GM12865 (cell line): ENCODE results near the gene SIM2.
"Not testable (repeated sequence)": the region's sequence is repeated elsewhere in the genome, so short reads cannot be mapped to it uniquely, and the experiment has no call there.

ENCODE experiments used
- DNase-seq: peaks from one replicate; pipeline ENCODE4 v3.0.0; 2010; ENCODE audit warnings: low read depth
- H3K4me3 ChIP-seq: 2 replicates; pipeline ENCODE4 v1.5.1; 2011; ENCODE audit warnings: mild to moderate bottlenecking, low read depth, low read length, control low read depth
- TF ChIP-seq, protein P1 (sequence below): IDR thresholded peaks from 2 replicates; pipeline ENCODE4 v1.5.1; 2011; ENCODE audit warnings: low read length, control low read depth, low read depth, inconsistent platforms; ENCODE audit not compliant: insufficient read depth; ENCODE audit errors: missing control alignments

The SIM2 gene, protein sequence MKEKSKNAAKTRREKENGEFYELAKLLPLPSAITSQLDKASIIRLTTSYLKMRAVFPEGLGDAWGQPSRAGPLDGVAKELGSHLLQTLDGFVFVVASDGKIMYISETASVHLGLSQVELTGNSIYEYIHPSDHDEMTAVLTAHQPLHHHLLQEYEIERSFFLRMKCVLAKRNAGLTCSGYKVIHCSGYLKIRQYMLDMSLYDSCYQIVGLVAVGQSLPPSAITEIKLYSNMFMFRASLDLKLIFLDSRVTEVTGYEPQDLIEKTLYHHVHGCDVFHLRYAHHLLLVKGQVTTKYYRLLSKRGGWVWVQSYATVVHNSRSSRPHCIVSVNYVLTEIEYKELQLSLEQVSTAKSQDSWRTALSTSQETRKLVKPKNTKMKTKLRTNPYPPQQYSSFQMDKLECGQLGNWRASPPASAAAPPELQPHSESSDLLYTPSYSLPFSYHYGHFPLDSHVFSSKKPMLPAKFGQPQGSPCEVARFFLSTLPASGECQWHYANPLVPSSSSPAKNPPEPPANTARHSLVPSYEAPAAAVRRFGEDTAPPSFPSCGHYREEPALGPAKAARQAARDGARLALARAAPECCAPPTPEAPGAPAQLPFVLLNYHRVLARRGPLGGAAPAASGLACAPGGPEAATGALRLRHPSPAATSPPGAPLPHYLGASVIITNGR

DNA sequence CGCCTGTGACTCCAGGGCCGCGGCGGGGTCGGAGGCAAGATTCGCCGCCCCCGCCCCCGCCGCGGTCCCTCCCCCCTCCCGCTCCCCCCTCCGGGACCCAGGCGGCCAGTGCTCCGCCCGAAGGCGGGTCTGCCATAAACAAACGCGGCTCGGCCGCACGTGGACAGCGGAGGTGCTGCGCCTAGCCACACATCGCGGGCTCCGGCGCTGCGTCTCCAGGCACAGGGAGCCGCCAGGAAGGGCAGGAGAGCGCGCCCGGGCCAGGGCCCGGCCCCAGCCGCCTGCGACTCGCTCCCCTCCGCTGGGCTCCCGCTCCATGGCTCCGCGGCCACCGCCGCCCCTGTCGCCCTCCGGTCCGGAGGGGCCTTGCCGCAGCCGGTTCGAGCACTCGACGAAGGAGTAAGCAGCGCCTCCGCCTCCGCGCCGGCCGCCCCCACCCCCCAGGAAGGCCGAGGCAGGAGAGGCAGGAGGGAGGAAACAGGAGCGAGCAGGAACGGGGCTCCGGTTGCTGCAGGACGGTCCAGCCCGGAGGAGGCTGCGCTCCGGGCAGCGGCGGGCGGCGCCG lies at the start of gene SIM2:
TSS of gene SIM2 (plus strand) at position 135 of the 565 bp plus-strand sequence. CDS start 632 bp downstream, outside the sequence.
- TF ChIP-seq, protein P1, sequence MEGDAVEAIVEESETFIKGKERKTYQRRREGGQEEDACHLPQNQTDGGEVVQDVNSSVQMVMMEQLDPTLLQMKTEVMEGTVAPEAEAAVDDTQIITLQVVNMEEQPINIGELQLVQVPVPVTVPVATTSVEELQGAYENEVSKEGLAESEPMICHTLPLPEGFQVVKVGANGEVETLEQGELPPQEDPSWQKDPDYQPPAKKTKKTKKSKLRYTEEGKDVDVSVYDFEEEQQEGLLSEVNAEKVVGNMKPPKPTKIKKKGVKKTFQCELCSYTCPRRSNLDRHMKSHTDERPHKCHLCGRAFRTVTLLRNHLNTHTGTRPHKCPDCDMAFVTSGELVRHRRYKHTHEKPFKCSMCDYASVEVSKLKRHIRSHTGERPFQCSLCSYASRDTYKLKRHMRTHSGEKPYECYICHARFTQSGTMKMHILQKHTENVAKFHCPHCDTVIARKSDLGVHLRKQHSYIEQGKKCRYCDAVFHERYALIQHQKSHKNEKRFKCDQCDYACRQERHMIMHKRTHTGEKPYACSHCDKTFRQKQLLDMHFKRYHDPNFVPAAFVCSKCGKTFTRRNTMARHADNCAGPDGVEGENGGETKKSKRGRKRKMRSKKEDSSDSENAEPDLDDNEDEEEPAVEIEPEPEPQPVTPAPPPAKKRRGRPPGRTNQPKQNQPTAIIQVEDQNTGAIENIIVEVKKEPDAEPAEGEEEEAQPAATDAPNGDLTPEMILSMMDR = no peak
- DNase-seq = no peak
- H3K4me3 ChIP-seq = no peak within 1 kb of the TSS

DNA sequence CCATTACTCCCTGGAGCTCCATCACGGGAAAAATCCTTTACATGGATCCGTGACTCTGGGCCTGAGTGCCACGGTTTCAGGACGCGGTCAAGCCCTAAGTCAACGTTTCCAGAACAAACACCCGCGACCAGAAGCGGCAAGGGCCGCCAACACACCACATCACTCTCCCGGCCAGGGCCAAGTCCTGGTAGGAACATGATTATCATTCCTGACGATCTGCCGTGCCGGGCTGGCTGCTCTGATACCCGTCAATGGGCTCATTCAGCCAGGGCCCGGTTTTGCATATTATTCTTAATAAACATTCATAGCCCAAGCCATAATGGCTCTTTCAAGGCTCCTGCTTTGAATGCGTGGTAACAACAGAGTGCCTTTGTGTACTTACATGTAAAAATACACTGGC lies 44.6 kb upstream of the SIM2 start:
- TF ChIP-seq, protein P1 = no peak
- no peak for DNase-seq
- no peak overlapping the region for H3K4me3 ChIP-seq

DNA sequence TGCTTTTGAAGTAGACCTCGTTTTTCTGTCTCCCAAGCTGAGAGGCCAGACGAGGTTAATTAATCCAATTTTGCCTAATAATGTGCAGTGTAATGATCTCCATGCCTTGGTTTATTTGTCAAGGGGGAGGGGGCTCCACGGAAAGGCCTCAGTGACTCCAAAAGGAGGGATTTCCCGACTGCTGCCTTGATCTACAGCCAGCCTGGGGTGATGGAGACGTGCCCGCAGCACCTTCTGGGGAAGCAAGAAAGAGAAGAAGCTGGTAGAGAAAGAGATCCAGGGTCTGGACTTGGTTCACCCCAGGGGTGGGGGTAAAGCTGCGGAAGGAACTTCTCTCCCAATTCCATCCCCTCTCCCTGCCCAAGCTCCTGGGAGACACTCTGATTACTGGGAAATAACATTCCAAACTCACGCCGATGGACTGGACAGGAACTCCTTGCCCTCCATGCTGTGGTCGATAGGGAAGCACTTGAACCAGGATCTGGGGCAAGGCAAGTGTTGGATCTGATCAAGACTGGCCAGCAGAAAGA lies 44.1 kb upstream of the SIM2 start:
- no peak for DNase-seq
- no peak overlapping the region for H3K4me3 ChIP-seq
- TF ChIP-seq, protein P1 = no peak

DNA sequence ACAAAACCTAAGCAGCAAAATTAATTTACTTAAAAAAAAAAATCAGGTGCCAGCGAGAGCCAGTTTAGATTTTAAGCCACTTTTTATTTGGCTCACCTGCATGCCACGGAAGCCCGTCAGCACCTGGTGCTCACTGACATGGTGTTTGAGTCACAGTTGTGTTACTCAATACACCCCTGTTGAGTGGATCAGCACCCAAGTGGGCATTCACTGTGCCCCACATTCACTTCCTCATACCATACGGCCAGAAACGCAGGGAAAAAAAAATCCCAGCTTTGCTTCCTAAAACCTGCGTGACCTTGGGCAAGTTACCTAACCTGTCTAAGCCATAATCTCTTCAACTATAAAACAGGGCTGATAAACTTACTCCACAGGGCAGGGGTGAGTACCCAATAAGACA lies 42.8 kb upstream of the SIM2 start:
- DNase-seq = no peak
- H3K4me3 ChIP-seq = no peak overlapping the region
- TF ChIP-seq, protein P1 = no peak

DNA sequence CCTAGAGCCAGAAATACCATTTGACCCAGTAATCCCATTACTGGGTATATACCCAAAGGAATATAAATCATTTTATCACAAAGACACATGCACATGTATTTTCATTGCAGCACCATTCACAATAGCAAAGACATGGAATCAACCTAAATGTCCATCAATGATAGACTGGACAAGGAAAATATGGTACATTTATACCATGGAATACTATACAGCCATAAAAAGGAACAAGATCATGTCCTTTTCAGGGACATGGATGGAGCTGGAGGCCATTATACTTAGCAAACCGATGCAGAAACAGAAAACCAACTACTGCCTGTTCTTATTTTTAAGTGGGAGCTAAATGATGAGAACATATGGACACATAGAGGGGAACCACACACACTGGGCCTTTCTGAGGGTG lies 41.6 kb upstream of the SIM2 start:
- H3K4me3 ChIP-seq, DNase-seq: not testable (repeated sequence)

DNA sequence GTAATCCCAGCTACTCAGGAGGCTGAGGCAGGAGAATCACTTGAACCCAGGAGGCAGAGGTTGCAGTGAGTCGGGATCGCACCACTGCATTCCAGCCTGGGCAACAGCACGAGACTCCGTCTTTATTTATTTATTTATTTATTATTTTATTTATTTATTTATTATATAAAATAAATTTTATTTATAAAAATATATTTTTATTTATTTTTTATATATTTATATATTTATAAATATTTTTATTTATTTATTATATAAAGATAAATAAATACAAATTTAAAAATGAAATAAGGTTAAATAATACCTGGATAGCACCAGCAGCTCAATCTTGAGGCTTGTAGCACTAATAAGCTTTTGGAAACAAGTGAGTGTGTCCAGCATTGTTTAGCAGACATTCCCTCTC lies 40.9 kb upstream of the SIM2 start:
- TF ChIP-seq, protein P1 = no peak
- no peak for DNase-seq
- no peak overlapping the region for H3K4me3 ChIP-seq

DNA sequence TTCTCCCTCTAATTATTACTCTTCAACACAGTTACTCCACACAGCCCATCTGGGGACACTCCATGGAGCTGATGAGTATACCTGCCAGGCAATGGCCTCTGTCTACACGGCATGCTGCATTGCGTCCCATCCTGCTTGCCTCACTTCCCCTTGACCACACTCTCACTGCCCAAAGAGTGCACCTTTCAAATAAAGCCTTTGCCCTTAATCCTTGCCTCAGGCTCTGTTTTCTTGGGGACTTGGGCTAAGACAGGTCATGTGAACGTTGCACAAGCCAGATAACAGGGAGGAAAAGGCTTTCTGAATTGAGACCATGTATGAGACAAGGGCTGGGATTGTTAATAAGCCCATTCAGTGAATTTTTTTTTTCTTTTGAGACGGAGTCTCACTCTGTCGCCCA lies 40.0 kb upstream of the SIM2 start:
- TF ChIP-seq, protein P1 = no peak
- no peak overlapping the region for H3K4me3 ChIP-seq
- no peak for DNase-seq
